ENCODE measurements around the gene HS3ST2.

DNA sequence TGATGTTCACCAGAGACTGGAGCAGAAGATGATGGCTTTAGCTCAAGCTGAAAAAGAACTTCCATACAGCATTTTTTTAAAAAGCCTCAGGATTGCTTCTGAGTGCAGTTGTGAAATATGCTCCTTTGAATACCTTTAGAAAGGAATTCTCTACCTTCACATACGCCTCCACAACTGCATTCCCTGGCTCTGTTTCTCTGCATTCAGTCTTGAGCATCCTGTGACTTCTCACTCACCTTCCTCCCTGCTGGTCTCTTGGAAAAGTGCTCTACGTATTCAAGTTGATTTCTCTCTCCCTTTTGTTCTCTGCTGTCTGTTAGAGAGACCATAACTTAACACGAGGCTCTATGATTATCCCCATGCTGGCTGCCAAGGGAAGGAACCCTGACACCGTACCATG is 34.5 kb downstream of the HS3ST2 start:
- TF ChIP-seq, protein P1, sequence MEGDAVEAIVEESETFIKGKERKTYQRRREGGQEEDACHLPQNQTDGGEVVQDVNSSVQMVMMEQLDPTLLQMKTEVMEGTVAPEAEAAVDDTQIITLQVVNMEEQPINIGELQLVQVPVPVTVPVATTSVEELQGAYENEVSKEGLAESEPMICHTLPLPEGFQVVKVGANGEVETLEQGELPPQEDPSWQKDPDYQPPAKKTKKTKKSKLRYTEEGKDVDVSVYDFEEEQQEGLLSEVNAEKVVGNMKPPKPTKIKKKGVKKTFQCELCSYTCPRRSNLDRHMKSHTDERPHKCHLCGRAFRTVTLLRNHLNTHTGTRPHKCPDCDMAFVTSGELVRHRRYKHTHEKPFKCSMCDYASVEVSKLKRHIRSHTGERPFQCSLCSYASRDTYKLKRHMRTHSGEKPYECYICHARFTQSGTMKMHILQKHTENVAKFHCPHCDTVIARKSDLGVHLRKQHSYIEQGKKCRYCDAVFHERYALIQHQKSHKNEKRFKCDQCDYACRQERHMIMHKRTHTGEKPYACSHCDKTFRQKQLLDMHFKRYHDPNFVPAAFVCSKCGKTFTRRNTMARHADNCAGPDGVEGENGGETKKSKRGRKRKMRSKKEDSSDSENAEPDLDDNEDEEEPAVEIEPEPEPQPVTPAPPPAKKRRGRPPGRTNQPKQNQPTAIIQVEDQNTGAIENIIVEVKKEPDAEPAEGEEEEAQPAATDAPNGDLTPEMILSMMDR (IDR thresholded peaks at IDR 0.05): no peak
- TF ChIP-seq POLR2AphosphoS5 (IDR thresholded peaks at IDR 0.05) (no peak), POLR2A (IDR thresholded peaks at IDR 0.05) (no peak), EP300 (IDR thresholded peaks at IDR 0.05) (no peak)

Data from stomach (tissue), 4 donors.